Esophagus muscularis mucosa (tissue), 4 donors: ENCODE results near the gene CYP2C8.

Source experiments
- CTCF ChIP-seq, 3 experiments: fragments of 200-600 bp in 2 of 3; fragments of 450-650 bp in 1 of 3; sonication (generic) in 2 of 3; IDR thresholded peaks; one replicate each; pipeline ENCODE4 v1.5.1; 2017 to 2019; ENCODE audit warnings: antibody characterized with exemption in 3 of 3, mild to moderate bottlenecking in 2 of 3, moderate library complexity in 1 of 3
- EP300 ChIP-seq: sonication (generic); formaldehyde crosslinking; IDR thresholded peaks from one replicate; pipeline ENCODE4 v1.6.1; 2017; ENCODE audit warnings: antibody characterized with exemption
- POLR2A ChIP-seq: fragments of 450-650 bp; IDR thresholded peaks from one replicate; pipeline ENCODE4 v1.6.1; 2017; ENCODE audit warnings: antibody characterized with exemption, moderate library complexity, mild to moderate bottlenecking, low read depth
- POLR2AphosphoS5 ChIP-seq, 2 donors: sonication (generic); formaldehyde crosslinking; IDR thresholded peaks; one replicate each; pipeline ENCODE4 v1.6.1; 2017; ENCODE audit warnings: antibody characterized with exemption in 2 of 2

GRCh38 chr10:95035332-95036295, 33.7 kb downstream of the CYP2C8 start:
- TF ChIP-seq POLR2AphosphoS5 (IDR thresholded peaks at IDR 0.05) (no peak), POLR2A (no peak), CTCF (IDR thresholded peaks at IDR 0.05) (no peak), EP300 (no peak)
